GM12801 (cell line): Measurements from ENCODE around the gene AKAP8L.

Experiments used
- CTCF ChIP-seq: IDR thresholded peaks from one replicate; pipeline ENCODE4 v1.5.1; 2011; ENCODE audit warnings: control low read depth; ENCODE audit not compliant: insufficient read length; ENCODE audit errors: extremely low read depth

Gene AKAP8L

GRCh38 chr19:15452111-15453047 lies 33.6 kb upstream of the AKAP8L start:
- no peak for TF ChIP-seq CTCF

- no peak for TF ChIP-seq CTCF
Observed at GRCh38 chr19:15450528-15450890, 31.7 kb upstream of the AKAP8L start.

- TF ChIP-seq CTCF: no peak
Observed at GRCh38 chr19:15449620-15450527, 31.1 kb upstream of the AKAP8L start, which contains the start of gene WIZ. WIZ (minus strand) TSS chr19:15449956; CDS start chr19:15448307, 1,649 bp downstream.

GRCh38 chr19:15448778-15449619 lies 30.2 kb upstream of the AKAP8L start:
- no peak for TF ChIP-seq CTCF

GRCh38 chr19:15448044-15448777 lies 29.4 kb upstream of the AKAP8L start:
- TF ChIP-seq CTCF: no peak

- TF ChIP-seq CTCF: no peak
Observed at GRCh38 chr19:15447057-15447456, 28.3 kb upstream of the AKAP8L start.
